HepG2 (cell line): ENCODE data around the gene DRC7. TPM values are rescaled to one million over a fixed set of nuclear protein-coding genes. Genes with fewer than 3 reads are reported as not detected.

ENCODE experiments used
- ATF7 ChIP-seq, 2 experiments: fragments of 450-650 bp in 1 of 2; sonication (generic) in 1 of 2; formaldehyde crosslinking in 1 of 2; IDR thresholded peaks; 2 replicates each; pipeline versions ENCODE4 v1.4.0 to v1.6.1; 2016 to 2020; ENCODE audit warnings: antibody characterized with exemption in 1 of 2, mild to moderate bottlenecking in 1 of 2, missing genetic modification reagents in 1 of 2
- CEBPB ChIP-seq: IDR thresholded peaks from 2 replicates; pipeline ENCODE4 v1.6.1; 2011; ENCODE audit warnings: low read depth, low read length, improper control_type of control experiment, borderline replicate concordance
- CREB1 ChIP-seq, 2 experiments: fragments of 450-650 bp in 1 of 2; IDR thresholded peaks; 2 replicates each; pipeline ENCODE4 v1.6.1; 2016 to 2017; ENCODE audit warnings: control low read depth in 1 of 2, mild to moderate bottlenecking in 1 of 2, missing compliant biosample characterization in 1 of 2, missing genetic modification characterization in 1 of 2
- CSRNP1 ChIP-seq: sonication (generic); formaldehyde crosslinking; IDR thresholded peaks from 2 replicates; pipeline ENCODE4 v1.8.1; 2023; ENCODE audit warnings: mild to moderate bottlenecking, missing genetic modification reagents
- FOXP1 ChIP-seq, 2 experiments: fragments of 450-650 bp in 1 of 2; IDR thresholded peaks; 2 replicates each; pipeline ENCODE4 v1.6.1; 2017 to 2018; ENCODE audit warnings: antibody characterized with exemption in 1 of 2
- HCFC1 ChIP-seq: fragments of 150-350 bp; IDR thresholded peaks from 2 replicates; pipeline ENCODE4 v1.6.1; 2014; ENCODE audit warnings: low read depth, low read length
- JUND ChIP-seq: sonication (generic); formaldehyde crosslinking; IDR thresholded peaks from 2 replicates; pipeline ENCODE4 v1.8.0; 2022; ENCODE audit warnings: mild to moderate bottlenecking, missing genetic modification reagents
- KDM5A ChIP-seq: fragments of 200-600 bp; sonication (generic); IDR thresholded peaks from 2 replicates; pipeline ENCODE4 v1.7.0; 2018; ENCODE audit warnings: antibody characterized with exemption, mild to moderate bottlenecking, low read length, borderline replicate concordance
- MBNL3 ChIP-seq: fragments of 250-450 bp; sonication (Bioruptor Pico); conservative IDR thresholded peaks from 2 replicates; pipeline ENCODE4 v1.8.0; 2022; ENCODE audit warnings: mild to moderate bottlenecking, inconsistent platforms
- MYNN ChIP-seq: sonication (generic); formaldehyde crosslinking; IDR thresholded peaks from 2 replicates; pipeline ENCODE4 v1.4.0; 2020; ENCODE audit warnings: mild to moderate bottlenecking, low read depth, missing genetic modification reagents
- PLSCR1 ChIP-seq: sonication (generic); formaldehyde crosslinking; IDR thresholded peaks from 2 replicates; pipeline ENCODE4 v1.5.0; 2020; ENCODE audit warnings: missing genetic modification reagents, mild to moderate bottlenecking, borderline replicate concordance
- RAD21 ChIP-seq: fragments of 450-650 bp; formaldehyde crosslinking; IDR thresholded peaks from 2 replicates; pipeline ENCODE4 v1.5.0; 2020; ENCODE audit warnings: mild to moderate bottlenecking
- RBFOX2 ChIP-seq: fragments of 200-400 bp; formaldehyde crosslinking; IDR thresholded peaks from 2 replicates; pipeline ENCODE4 v1.6.1; 2017; ENCODE audit warnings: low read depth, mild to moderate bottlenecking, low read length
- REST ChIP-seq, 2 experiments: IDR thresholded peaks; 2 replicates each; pipeline ENCODE4 v1.6.1; 2011 to 2012; ENCODE audit warnings: low read length in 2 of 2, borderline replicate concordance in 1 of 2, low read depth in 1 of 2, mild to moderate bottlenecking in 1 of 2, moderate library complexity in 1 of 2
- RFX5 ChIP-seq: IDR thresholded peaks from 2 replicates; pipeline ENCODE4 v1.6.1; 2011; ENCODE audit warnings: low read depth, low read length, improper control_type of control experiment
- ZBTB20 ChIP-seq: sonication (generic); formaldehyde crosslinking; IDR thresholded peaks from 2 replicates; pipeline ENCODE4 v1.8.1; 2023; ENCODE audit warnings: missing genetic modification reagents, low read depth, mild to moderate bottlenecking, borderline replicate concordance
- ZNF251 ChIP-seq: sonication (generic); formaldehyde crosslinking; IDR thresholded peaks from 2 replicates; pipeline ENCODE4 v1.9.0; 2021; ENCODE audit warnings: mild to moderate bottlenecking, missing genetic modification reagents
- ZNF253 ChIP-seq: sonication (generic); formaldehyde crosslinking; IDR thresholded peaks from 2 replicates; pipeline ENCODE4 v1.8.0; 2022; ENCODE audit warnings: mild to moderate bottlenecking, missing genetic modification reagents, borderline replicate concordance
- ZNF746 ChIP-seq: sonication (generic); formaldehyde crosslinking; IDR thresholded peaks from 2 replicates; pipeline ENCODE4 v1.8.0; 2022; ENCODE audit warnings: mild to moderate bottlenecking, missing genetic modification reagents
- ZNF773 ChIP-seq: sonication (generic); formaldehyde crosslinking; IDR thresholded peaks from 2 replicates; pipeline ENCODE4 v1.4.0; 2020; ENCODE audit warnings: missing genetic modification reagents, borderline replicate concordance
- ZSCAN22 ChIP-seq: sonication (generic); formaldehyde crosslinking; IDR thresholded peaks from 2 replicates; pipeline ENCODE4 v1.4.0; 2020; ENCODE audit warnings: mild to moderate bottlenecking, missing genetic modification reagents
- polyA plus RNA-seq, 8 experiments: library from polyadenylated mRNA; depleted of rRNA in 3 of 8; stranded (reverse) in 7 of 8; unstranded in 1 of 8; fragments of >200 nt; fragmentation: Illumina TruSeq in 4 of 8; extraction: Trizol in 4 of 8; gene quantifications; 2 replicates each; pipeline versions ENCODE4 v1.2.1 to v1.2.3, GENCODE V29; 2011 to 2016; ENCODE audit warnings: low read depth in 4 of 8, missing spikeins in 1 of 8, mixed read lengths in 1 of 8; ENCODE audit not compliant: insufficient read depth in 1 of 8
- total RNA-seq, 5 experiments: library from RNA; depleted of rRNA; stranded (reverse); fragments of >200 nt; fragmentation: Illumina TruSeq; extraction: Trizol; gene quantifications; 2 replicates each; pipeline ENCODE4 v1.2.3, GENCODE V29; 2016; ENCODE audit warnings: low read depth in 1 of 5
- TF ChIP-seq, protein P1 (sequence below): sonication (generic); formaldehyde crosslinking; IDR thresholded peaks from 2 replicates; pipeline ENCODE4 v1.8.0; 2022; ENCODE audit warnings: mild to moderate bottlenecking, missing genetic modification reagents; ENCODE audit not compliant: insufficient replicate concordance

Gene DRC7
- total and polyA plus RNA-seq, 2 of the 13 experiments (the other 11 are each of a cell fraction or from before 2014, with no cell fraction given): 2.7 to 3.4 TPM

DNA sequence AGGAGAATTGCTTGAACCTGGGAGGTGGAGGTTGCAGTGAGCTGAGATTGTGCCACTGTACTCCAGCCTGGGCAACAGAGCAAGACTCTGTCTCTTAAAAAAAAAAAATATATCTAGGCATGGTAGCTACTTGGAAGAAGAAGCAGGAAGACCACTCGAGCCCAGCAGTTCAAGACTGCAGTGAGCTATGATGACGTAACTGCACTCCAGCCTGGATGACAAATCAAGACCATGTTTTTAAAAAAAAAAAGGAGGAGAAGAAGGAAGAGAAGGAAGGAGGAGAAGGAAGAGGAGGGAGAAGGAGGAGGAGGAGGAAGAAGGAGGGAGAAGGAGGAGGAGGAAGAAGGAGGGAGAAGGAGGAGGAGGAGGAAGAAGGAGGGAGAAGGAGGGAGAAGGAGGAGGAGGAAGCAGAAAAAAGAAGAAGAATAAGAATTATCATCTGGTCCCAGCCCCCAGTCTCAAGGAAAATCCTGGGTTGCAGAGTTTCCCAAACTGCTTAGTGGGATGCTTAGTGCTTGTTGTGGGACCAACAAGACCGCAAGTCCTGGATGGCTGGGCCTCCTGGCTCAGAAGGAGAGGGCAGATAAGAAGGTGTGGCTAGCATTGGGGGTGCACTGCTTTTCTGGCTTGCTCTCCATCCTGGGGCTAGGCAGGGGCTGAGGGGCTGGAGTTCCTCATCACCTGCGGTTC is 3.7 kb upstream of the DRC7 start (continued):
- peak; percentile 70 for TF ChIP-seq ATF7 (IDR thresholded peaks at IDR 0.05)
- TF ChIP-seq ATF7 (CRISPR knock-in tag; IDR thresholded peaks at IDR 0.05): no peak
- TF ChIP-seq JUND (CRISPR knock-in tag): no peak
- peak; percentile 53; the same call in 1 of the 2 replicates for TF ChIP-seq CREB1 (IDR thresholded peaks at IDR 0.05)
- no peak for TF ChIP-seq CREB1 (CRISPR knock-in tag; IDR thresholded peaks at IDR 0.05)
- no peak for TF ChIP-seq ZNF251
- no peak for TF ChIP-seq ZSCAN22 (CRISPR knock-in tag)
- no peak for TF ChIP-seq HCFC1
- TF ChIP-seq MYNN (CRISPR knock-in tag): no peak
- no peak for TF ChIP-seq MBNL3 (CRISPR knock-in tag)
- TF ChIP-seq KDM5A: no peak
- no peak for TF ChIP-seq ZNF746
- TF ChIP-seq PLSCR1 (CRISPR knock-in tag): no peak
- TF ChIP-seq ZNF253: no peak
- no peak for TF ChIP-seq RAD21 (CRISPR knock-in tag)
- no peak for TF ChIP-seq REST (IDR thresholded peaks at IDR 0.05; ENCODE audit: borderline replicate concordance in 1 of 2, low read depth in 1 of 2, low read length in 2 of 2)
- no peak for TF ChIP-seq CEBPB
- TF ChIP-seq FOXP1 (IDR thresholded peaks at IDR 0.05): no peak
- TF ChIP-seq FOXP1 (CRISPR knock-in tag; IDR thresholded peaks at IDR 0.05): no peak
- TF ChIP-seq ZBTB20 (CRISPR knock-in tag): no peak
- TF ChIP-seq, protein P1, sequence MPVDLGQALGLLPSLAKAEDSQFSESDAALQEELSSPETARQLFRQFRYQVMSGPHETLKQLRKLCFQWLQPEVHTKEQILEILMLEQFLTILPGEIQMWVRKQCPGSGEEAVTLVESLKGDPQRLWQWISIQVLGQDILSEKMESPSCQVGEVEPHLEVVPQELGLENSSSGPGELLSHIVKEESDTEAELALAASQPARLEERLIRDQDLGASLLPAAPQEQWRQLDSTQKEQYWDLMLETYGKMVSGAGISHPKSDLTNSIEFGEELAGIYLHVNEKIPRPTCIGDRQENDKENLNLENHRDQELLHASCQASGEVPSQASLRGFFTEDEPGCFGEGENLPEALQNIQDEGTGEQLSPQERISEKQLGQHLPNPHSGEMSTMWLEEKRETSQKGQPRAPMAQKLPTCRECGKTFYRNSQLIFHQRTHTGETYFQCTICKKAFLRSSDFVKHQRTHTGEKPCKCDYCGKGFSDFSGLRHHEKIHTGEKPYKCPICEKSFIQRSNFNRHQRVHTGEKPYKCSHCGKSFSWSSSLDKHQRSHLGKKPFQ (CRISPR knock-in tag): no peak
- no peak for TF ChIP-seq CSRNP1
- TF ChIP-seq RBFOX2: no peak
- TF ChIP-seq RFX5: no peak
- no peak for TF ChIP-seq ZNF773 (CRISPR knock-in tag)
